Measurements from ENCODE around the gene LARGE2. TPM values are rescaled to one million over a fixed set of nuclear protein-coding genes. Genes with fewer than 3 reads are reported as not detected.

LARGE2 gene
- total RNA-seq, 1 experiment from 2014 or later: 18.4 TPM

GRCh38 chr11:45927332-45927683 lies 4.9 kb downstream of the LARGE2 start:
- H3K9me3 ChIP-seq (ENCODE audit: low read length): no peaks in the 10 kb centered on the region
- no peak overlapping the region for H3K9ac ChIP-seq (ENCODE audit: low read length)
- no TSS peak for BruUV-seq (replicated peaks)
- no peak overlapping the region for H3K4me2 ChIP-seq (ENCODE audit: low read length)
- intact Hi-C loops (cut with micrococcal nuclease): no loop called here
- peaks cover 7% of the 10 kb centered on the region; the same call in 1 of the 2 replicates for H3K4me1 ChIP-seq (ENCODE audit: insufficient read depth, low read length)
- ATAC-seq (no peak), DNase-seq (no peak)
- H4K20me1 ChIP-seq (ENCODE audit: low read length): no peaks in the 10 kb centered on the region
- H3K27me3 ChIP-seq (ENCODE audit: low read length): no peaks in the 10 kb centered on the region
- H3K27ac ChIP-seq (ENCODE audit: low read length): no peak overlapping the region
- no peaks in the 10 kb centered on the region for H3F3A ChIP-seq (ENCODE audit: low read length, unreplicated experiment)
- POLR2A ChIA-PET (ENCODE audit: unreplicated experiment): no interaction called here
- H3K9me2 ChIP-seq (replicated peaks; ENCODE audit: low read length): no peaks in the 10 kb centered on the region
- CTCF ChIA-PET: no interaction called here
- H3K4me3 ChIP-seq (ENCODE audit: low read length): no peak overlapping the region
- H2AFZ ChIP-seq (ENCODE audit: low read length): no peak overlapping the region
- TF ChIP-seq EZH2phosphoT487 (IDR thresholded peaks at IDR 0.05; ENCODE audit: borderline replicate concordance, low read length): no peak
- TF ChIP-seq CTCF (conservative IDR thresholded peaks at IDR 0.05; ENCODE audit: low read depth, low read length): no peak
- TF ChIP-seq EZH2 (IDR thresholded peaks at IDR 0.05; ENCODE audit: low read length, unreplicated experiment): no peak
- no peaks in the 10 kb centered on the region for H3K36me3 ChIP-seq (ENCODE audit: low read depth, low read length)
- H3K79me2 ChIP-seq (ENCODE audit: low read length): peaks cover 5% of the 10 kb centered on the region; the same call in 1 of the 2 replicates

- Histone ChIP-seq H4K20me1 (ENCODE audit: low read length) (no peaks in the 10 kb centered on the region), H3K9me3 (ENCODE audit: low read length) (no peaks in the 10 kb centered on the region), H3K79me2 (ENCODE audit: low read length) (peaks cover 5% of the 10 kb centered on the region; the same call in 1 of the 2 replicates), H3K9me2 (replicated peaks; ENCODE audit: low read length) (no peaks in the 10 kb centered on the region), H2AFZ (ENCODE audit: low read length) (no peak overlapping the region), H3K36me3 (ENCODE audit: low read depth, low read length) (no peaks in the 10 kb centered on the region), H3K4me3 (ENCODE audit: low read length) (no peak overlapping the region), H3K4me1 (ENCODE audit: insufficient read depth, low read length) (peaks cover 7% of the 10 kb centered on the region; the same call in 1 of the 2 replicates), H3K9ac (ENCODE audit: low read length) (no peak overlapping the region), H3K27ac (ENCODE audit: low read length) (no peak overlapping the region), H3K27me3 (ENCODE audit: low read length) (no peaks in the 10 kb centered on the region), H3F3A (ENCODE audit: low read length, unreplicated experiment) (no peaks in the 10 kb centered on the region), H3K4me2 (ENCODE audit: low read length) (no peak overlapping the region)
- ChIA-PET CTCF (no interaction called here), POLR2A (ENCODE audit: unreplicated experiment) (no interaction called here)
- intact Hi-C loops (cut with micrococcal nuclease): no loop called here
- TF ChIP-seq EZH2 (IDR thresholded peaks at IDR 0.05; ENCODE audit: low read length, unreplicated experiment) (no peak), EZH2phosphoT487 (IDR thresholded peaks at IDR 0.05; ENCODE audit: borderline replicate concordance, low read length) (no peak), CTCF (conservative IDR thresholded peaks at IDR 0.05; ENCODE audit: low read depth, low read length) (no peak)
- ATAC-seq (no peak), DNase-seq (no peak)
- BruUV-seq (replicated peaks): no TSS peak
These were observed 5.4 kb downstream of the LARGE2 start for GRCh38 chr11:45927684-45928413.

- Histone ChIP-seq H3K4me3 (ENCODE audit: low read length) (no peak overlapping the region), H3K4me1 (ENCODE audit: insufficient read depth, low read length) (peaks cover 7% of the 10 kb centered on the region; the same call in 1 of the 2 replicates), H4K20me1 (ENCODE audit: low read length) (no peaks in the 10 kb centered on the region), H2AFZ (ENCODE audit: low read length) (no peak overlapping the region), H3K9me2 (replicated peaks; ENCODE audit: low read length) (no peaks in the 10 kb centered on the region), H3K9ac (ENCODE audit: low read length) (no peak overlapping the region), H3F3A (ENCODE audit: low read length, unreplicated experiment) (no peaks in the 10 kb centered on the region), H3K4me2 (ENCODE audit: low read length) (no peak overlapping the region), H3K9me3 (ENCODE audit: low read length) (no peaks in the 10 kb centered on the region), H3K27ac (ENCODE audit: low read length) (no peak overlapping the region), H3K27me3 (ENCODE audit: low read length) (no peaks in the 10 kb centered on the region), H3K36me3 (ENCODE audit: low read depth, low read length) (no peaks in the 10 kb centered on the region), H3K79me2 (ENCODE audit: low read length) (no peaks in the 10 kb centered on the region)
- no peak for TF ChIP-seq EZH2phosphoT487 (IDR thresholded peaks at IDR 0.05; ENCODE audit: borderline replicate concordance, low read length)
- TF ChIP-seq CTCF (conservative IDR thresholded peaks at IDR 0.05; ENCODE audit: low read depth, low read length): no peak
- no peak for TF ChIP-seq EZH2 (IDR thresholded peaks at IDR 0.05; ENCODE audit: low read length, unreplicated experiment)
- no peak for DNase-seq
- ATAC-seq: no peak
- ChIA-PET POLR2A (ENCODE audit: unreplicated experiment) (no interaction called here), CTCF (no interaction called here)
- intact Hi-C loops (cut with micrococcal nuclease): no loop called here
- no TSS peak for BruUV-seq (replicated peaks)
These were observed 6.2 kb downstream of the LARGE2 start for GRCh38 chr11:45928535-45929215.
